K562 (cell line): Measurements from ENCODE around the gene CYP2W1. TPM values are rescaled to one million over a fixed set of nuclear protein-coding genes. Genes with fewer than 3 reads are reported as not detected.

Experiments used
- HNRNPH1 ChIP-seq: fragments of 200-400 bp; formaldehyde crosslinking; optimal IDR thresholded peaks from 2 replicates; pipeline ENCODE3; 2017; ENCODE audit warnings: low read depth, mild to moderate bottlenecking, low read length, moderate library complexity
- NR2C2 ChIP-seq, 2 experiments: fragments of 200-800 bp in 1 of 2; sonication (Bioruptor generic) in 1 of 2; sonication (generic) in 1 of 2; formaldehyde crosslinking in 1 of 2; IDR thresholded peaks; 2 replicates each; pipeline versions ENCODE4 v1.6.1 to v1.8.0; 2016 to 2022; ENCODE audit warnings: mild to moderate bottlenecking in 1 of 2, missing compliant biosample characterization in 1 of 2, missing genetic modification characterization in 1 of 2, missing genetic modification reagents in 1 of 2
- SMAD1 ChIP-seq: fragments of 150-350 bp; IDR thresholded peaks from 2 replicates; pipeline ENCODE4 v1.6.1; 2014; ENCODE audit warnings: low read length, low read depth; ENCODE audit not compliant: partially characterized antibody
- TEAD1 ChIP-seq, 2 experiments: fragments of 450-650 bp in 1 of 2; sonication (generic) in 1 of 2; formaldehyde crosslinking; IDR thresholded peaks; 2 replicates each; pipeline versions ENCODE4 v1.4.0 to v1.8.0; 2020 to 2022; ENCODE audit warnings: mild to moderate bottlenecking in 2 of 2, missing genetic modification reagents in 1 of 2
- ZBTB1 ChIP-seq: sonication (generic); formaldehyde crosslinking; IDR thresholded peaks from 2 replicates; pipeline ENCODE4 v1.8.1; 2023; ENCODE audit warnings: missing genetic modification reagents, low read depth, mild to moderate bottlenecking, borderline replicate concordance
- ZKSCAN1 ChIP-seq: fragments of 150-350 bp; IDR thresholded peaks from 2 replicates; pipeline ENCODE4 v1.6.1; 2016; ENCODE audit warnings: low read depth, low read length
- polyA plus RNA-seq, 8 experiments: library from polyadenylated mRNA; depleted of rRNA in 4 of 8; stranded (reverse) in 5 of 8; unstranded in 3 of 8; fragments of >200 nt; fragmentation: Nextera tagmentation in 2 of 8; fragmentation: Illumina TruSeq in 1 of 8; extraction: Ambion mirVana in 2 of 8; extraction: Trizol in 1 of 8; gene quantifications; 2 replicates each; pipeline versions ENCODE4 v1.2.1 to v1.2.3, GENCODE V29; 2011 to 2014; ENCODE audit warnings: inconsistent platforms in 1 of 8, missing spikeins in 1 of 8
- total RNA-seq, 7 experiments: library from RNA; depleted of rRNA in 6 of 7; stranded (reverse); fragments of >200 nt in 6 of 7; fragmentation: Illumina TruSeq in 2 of 7; extraction: Trizol in 2 of 7; gene quantifications; 2 replicates each; pipeline versions ENCODE4 v1.2.1 to v1.2.3, GENCODE V29; 2011 to 2021; ENCODE audit warnings: low replicate concordance in 1 of 7
- TF ChIP-seq, protein P1 (sequence below): IDR thresholded peaks from 2 replicates; pipeline ENCODE4 v1.6.1; 2011; ENCODE audit warnings: borderline replicate concordance, low read depth, mild to moderate bottlenecking, moderate library complexity, low read length; ENCODE audit not compliant: insufficient read depth, poor library complexity, severe bottlenecking
- TF ChIP-seq, protein P2 (sequence below): fragments of 250-450 bp; sonication (Bioruptor Pico); IDR thresholded peaks from 2 replicates; pipeline ENCODE4 v1.4.0; 2020; ENCODE audit warnings: mild to moderate bottlenecking, moderate library complexity, borderline replicate concordance
- TF ChIP-seq, protein P3 (sequence below): fragments of 450-650 bp; IDR thresholded peaks from 2 replicates; pipeline ENCODE4 v1.6.1; 2016; ENCODE audit warnings: mild to moderate bottlenecking

CYP2W1 gene
- total and polyA plus RNA-seq, 9 of the 15 experiments (the other 6 are each of a cell fraction or from before 2014, with no cell fraction given), result not detected

DNA sequence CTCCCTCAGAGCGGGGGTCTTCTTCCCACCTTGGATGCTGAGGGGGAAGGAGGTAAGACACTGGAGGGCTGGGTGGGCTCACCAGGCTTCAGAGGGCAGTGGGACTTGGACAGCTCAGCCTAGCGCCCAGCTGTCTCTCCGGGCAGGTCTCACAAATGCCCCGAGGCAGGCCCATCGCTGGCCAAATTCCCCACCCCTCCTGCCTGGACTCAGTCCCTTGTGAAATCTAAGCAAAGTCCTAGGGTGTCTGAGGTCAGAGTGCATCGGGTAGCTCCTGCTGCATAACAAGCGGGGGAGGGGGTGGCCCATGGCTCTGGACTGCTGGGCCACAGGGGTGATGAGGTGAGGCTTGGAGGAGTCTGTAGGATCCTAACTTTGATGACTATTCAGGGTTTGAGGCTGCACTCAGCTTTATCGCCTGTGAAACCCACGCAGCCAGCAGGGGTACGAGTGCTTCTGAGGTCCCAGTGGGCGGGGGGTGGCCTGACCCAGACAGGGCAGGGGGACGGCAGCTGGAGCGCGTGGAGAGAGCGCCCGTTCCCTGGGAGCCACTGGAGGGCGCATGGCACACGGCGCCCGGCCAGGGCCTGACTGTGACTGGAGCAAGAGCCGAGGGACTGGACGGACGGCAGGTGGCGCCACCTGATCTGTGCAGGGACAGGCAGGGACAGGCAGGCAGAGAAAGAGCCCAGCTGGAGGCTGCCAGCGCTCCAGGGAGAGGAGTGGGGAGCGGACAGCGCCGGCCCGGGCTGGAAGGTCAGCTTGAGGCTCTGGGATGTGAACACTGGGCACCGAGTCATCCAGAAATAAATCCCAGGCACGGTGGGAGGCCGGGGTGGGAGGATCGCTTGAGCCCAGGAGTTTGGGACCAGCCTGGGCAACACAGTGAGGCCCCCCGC lies 10.0 kb downstream of the CYP2W1 start (continued):
- TF ChIP-seq, protein P1, sequence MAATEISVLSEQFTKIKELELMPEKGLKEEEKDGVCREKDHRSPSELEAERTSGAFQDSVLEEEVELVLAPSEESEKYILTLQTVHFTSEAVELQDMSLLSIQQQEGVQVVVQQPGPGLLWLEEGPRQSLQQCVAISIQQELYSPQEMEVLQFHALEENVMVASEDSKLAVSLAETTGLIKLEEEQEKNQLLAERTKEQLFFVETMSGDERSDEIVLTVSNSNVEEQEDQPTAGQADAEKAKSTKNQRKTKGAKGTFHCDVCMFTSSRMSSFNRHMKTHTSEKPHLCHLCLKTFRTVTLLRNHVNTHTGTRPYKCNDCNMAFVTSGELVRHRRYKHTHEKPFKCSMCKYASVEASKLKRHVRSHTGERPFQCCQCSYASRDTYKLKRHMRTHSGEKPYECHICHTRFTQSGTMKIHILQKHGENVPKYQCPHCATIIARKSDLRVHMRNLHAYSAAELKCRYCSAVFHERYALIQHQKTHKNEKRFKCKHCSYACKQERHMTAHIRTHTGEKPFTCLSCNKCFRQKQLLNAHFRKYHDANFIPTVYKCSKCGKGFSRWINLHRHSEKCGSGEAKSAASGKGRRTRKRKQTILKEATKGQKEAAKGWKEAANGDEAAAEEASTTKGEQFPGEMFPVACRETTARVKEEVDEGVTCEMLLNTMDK, result peak; percentile 90
- TF ChIP-seq, protein P2, sequence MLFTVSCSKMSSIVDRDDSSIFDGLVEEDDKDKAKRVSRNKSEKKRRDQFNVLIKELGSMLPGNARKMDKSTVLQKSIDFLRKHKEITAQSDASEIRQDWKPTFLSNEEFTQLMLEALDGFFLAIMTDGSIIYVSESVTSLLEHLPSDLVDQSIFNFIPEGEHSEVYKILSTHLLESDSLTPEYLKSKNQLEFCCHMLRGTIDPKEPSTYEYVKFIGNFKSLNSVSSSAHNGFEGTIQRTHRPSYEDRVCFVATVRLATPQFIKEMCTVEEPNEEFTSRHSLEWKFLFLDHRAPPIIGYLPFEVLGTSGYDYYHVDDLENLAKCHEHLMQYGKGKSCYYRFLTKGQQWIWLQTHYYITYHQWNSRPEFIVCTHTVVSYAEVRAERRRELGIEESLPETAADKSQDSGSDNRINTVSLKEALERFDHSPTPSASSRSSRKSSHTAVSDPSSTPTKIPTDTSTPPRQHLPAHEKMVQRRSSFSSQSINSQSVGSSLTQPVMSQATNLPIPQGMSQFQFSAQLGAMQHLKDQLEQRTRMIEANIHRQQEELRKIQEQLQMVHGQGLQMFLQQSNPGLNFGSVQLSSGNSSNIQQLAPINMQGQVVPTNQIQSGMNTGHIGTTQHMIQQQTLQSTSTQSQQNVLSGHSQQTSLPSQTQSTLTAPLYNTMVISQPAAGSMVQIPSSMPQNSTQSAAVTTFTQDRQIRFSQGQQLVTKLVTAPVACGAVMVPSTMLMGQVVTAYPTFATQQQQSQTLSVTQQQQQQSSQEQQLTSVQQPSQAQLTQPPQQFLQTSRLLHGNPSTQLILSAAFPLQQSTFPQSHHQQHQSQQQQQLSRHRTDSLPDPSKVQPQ (CRISPR knock-in tag), result no peak
- peak; percentile 52; the same call in 1 of the 2 replicates for TF ChIP-seq NR2C2 (CRISPR knock-in tag; IDR thresholded peaks at IDR 0.05)
- no peak for TF ChIP-seq NR2C2 (tag; IDR thresholded peaks at IDR 0.05)
- peak; percentile 37 for TF ChIP-seq SMAD1
- no peak for TF ChIP-seq ZBTB1 (CRISPR knock-in tag)
- TF ChIP-seq ZKSCAN1, result peak; percentile 58; the same call in 1 of the 2 replicates
- no peak for TF ChIP-seq HNRNPH1
- peak; percentile 9 to 54; a peak in 1 of 4 replicates for TF ChIP-seq TEAD1 (CRISPR knock-in tag; IDR thresholded peaks at IDR 0.05)
- TF ChIP-seq, protein P3, sequence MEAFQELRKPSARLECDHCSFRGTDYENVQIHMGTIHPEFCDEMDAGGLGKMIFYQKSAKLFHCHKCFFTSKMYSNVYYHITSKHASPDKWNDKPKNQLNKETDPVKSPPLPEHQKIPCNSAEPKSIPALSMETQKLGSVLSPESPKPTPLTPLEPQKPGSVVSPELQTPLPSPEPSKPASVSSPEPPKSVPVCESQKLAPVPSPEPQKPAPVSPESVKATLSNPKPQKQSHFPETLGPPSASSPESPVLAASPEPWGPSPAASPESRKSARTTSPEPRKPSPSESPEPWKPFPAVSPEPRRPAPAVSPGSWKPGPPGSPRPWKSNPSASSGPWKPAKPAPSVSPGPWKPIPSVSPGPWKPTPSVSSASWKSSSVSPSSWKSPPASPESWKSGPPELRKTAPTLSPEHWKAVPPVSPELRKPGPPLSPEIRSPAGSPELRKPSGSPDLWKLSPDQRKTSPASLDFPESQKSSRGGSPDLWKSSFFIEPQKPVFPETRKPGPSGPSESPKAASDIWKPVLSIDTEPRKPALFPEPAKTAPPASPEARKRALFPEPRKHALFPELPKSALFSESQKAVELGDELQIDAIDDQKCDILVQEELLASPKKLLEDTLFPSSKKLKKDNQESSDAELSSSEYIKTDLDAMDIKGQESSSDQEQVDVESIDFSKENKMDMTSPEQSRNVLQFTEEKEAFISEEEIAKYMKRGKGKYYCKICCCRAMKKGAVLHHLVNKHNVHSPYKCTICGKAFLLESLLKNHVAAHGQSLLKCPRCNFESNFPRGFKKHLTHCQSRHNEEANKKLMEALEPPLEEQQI, result no peak
